H1 (cell line): Measurements from ENCODE around the gene ALK. TPM values are rescaled to one million over a fixed set of nuclear protein-coding genes. Genes with fewer than 3 reads are reported as not detected.

ENCODE experiments used
- CTCF ChIA-PET: fragments of 300-600 bp; sonication (Branson Sonifier 250); formaldehyde crosslinking; loops from one replicate; lab custom pipeline; 2021; ENCODE audit not compliant: partially characterized antibody; lab: Charles Lee
- POLR2A ChIA-PET: fragments of 300-600 bp; sonication (Branson Sonifier 250); formaldehyde crosslinking; loops from one replicate; lab custom pipeline; 2021; ENCODE audit warnings: inconsistent platforms; ENCODE audit not compliant: partially characterized antibody; lab: Charles Lee
- DNase-seq, 2 experiments: peaks; one replicate each; pipeline versions ENCODE4 v3.0.0 to v3.0.0-alpha.2; 2010 to 2022; ENCODE audit warnings: low spot score in 2 of 2, low read depth in 1 of 2, mixed read lengths in 1 of 2
- FAIRE-seq: peaks from 2 replicates; lab custom pipeline; 2011; peaks lifted over from hg19 to GRCh38; lab: Jason Lieb, UNC
- H2AFZ ChIP-seq: 2 replicates; pipeline ENCODE4 v1.8.1; 2012; ENCODE audit warnings: low read length, inconsistent platforms
- H2AK5ac ChIP-seq: 2 replicates; pipeline ENCODE4 v1.6.1; 2013; ENCODE audit warnings: low read depth, low read length
- H2BK120ac ChIP-seq: replicated peaks from 2 replicates; pipeline ENCODE3; 2013; ENCODE audit warnings: low read depth, low read length, inconsistent platforms
- H2BK12ac ChIP-seq: 2 replicates; pipeline ENCODE4 v1.6.1; 2013; ENCODE audit warnings: low read depth, low read length
- H2BK15ac ChIP-seq: 2 replicates; pipeline ENCODE4 v1.6.1; 2013; ENCODE audit warnings: low read length
- H2BK20ac ChIP-seq: 2 replicates; pipeline ENCODE4 v1.6.1; 2013; ENCODE audit warnings: low read length
- H2BK5ac ChIP-seq: 2 replicates; pipeline ENCODE4 v1.6.1; 2013; ENCODE audit warnings: low read depth, low read length
- H3K14ac ChIP-seq: 2 replicates; pipeline ENCODE4 v1.6.1; 2013; ENCODE audit warnings: inconsistent platforms; ENCODE audit not compliant: insufficient read length
- H3K18ac ChIP-seq: 2 replicates; pipeline ENCODE4 v1.6.1; 2013; ENCODE audit warnings: low read length; ENCODE audit errors: extremely low read depth
- H3K23ac ChIP-seq: 2 replicates; pipeline ENCODE4 v1.6.1; 2013; ENCODE audit warnings: inconsistent platforms; ENCODE audit not compliant: insufficient read length
- H3K23me2 ChIP-seq: 2 replicates; pipeline ENCODE4 v1.6.1; 2013; ENCODE audit warnings: low read depth, low read length
- H3K27ac ChIP-seq: 2 replicates; pipeline ENCODE4 v1.6.1; 2011; ENCODE audit warnings: low read depth, low read length, inconsistent platforms
- H3K27me3 ChIP-seq, 4 experiments: replicated peaks in 1 of 4; 1 replicate in 1 of 4; 2 replicates in 3 of 4; pipeline versions ENCODE4 v1.6.1 to v1.8.1; 2011 to 2013; ENCODE audit warnings: low read length in 3 of 4, mild to moderate bottlenecking in 3 of 4, inconsistent platforms in 2 of 4, mixed read lengths in 2 of 4, moderate library complexity in 1 of 4; ENCODE audit not compliant: control insufficient read depth in 3 of 4, insufficient read depth in 3 of 4; ENCODE audit errors: extremely low read depth in 1 of 4
- H3K36me3 ChIP-seq, 4 experiments: 2 replicates each; pipeline versions ENCODE4 v1.6.1 to v1.8.1; 2011 to 2013; ENCODE audit warnings: mild to moderate bottlenecking in 4 of 4, low read length in 3 of 4, moderate library complexity in 2 of 4, control low read depth in 1 of 4, inconsistent platforms in 1 of 4; ENCODE audit not compliant: insufficient read depth in 4 of 4, control insufficient read depth in 2 of 4
- H3K4ac ChIP-seq: replicated peaks from 2 replicates; pipeline ENCODE3; 2013; ENCODE audit warnings: low read length, low read depth, mixed read lengths, inconsistent platforms; ENCODE audit not compliant: insufficient read length
- H3K4me1 ChIP-seq, 4 experiments: replicated peaks in 1 of 4; 1 replicate in 1 of 4; 2 replicates in 3 of 4; pipeline versions ENCODE4 v1.6.1 to v1.8.1; 2011 to 2013; ENCODE audit warnings: low read length in 3 of 4, inconsistent platforms in 2 of 4, mixed read lengths in 1 of 4; ENCODE audit not compliant: insufficient read depth in 4 of 4, control insufficient read depth in 3 of 4
- H3K4me2 ChIP-seq, 2 experiments: 2 replicates each; pipeline versions ENCODE4 v1.6.1 to v1.8.1; 2011 to 2013; ENCODE audit warnings: low read depth in 2 of 2, low read length in 2 of 2, control low read depth in 1 of 2, inconsistent platforms in 1 of 2, mild to moderate bottlenecking in 1 of 2; ENCODE audit not compliant: insufficient read depth in 1 of 2
- H3K4me3 ChIP-seq, 4 experiments: fragments of 200-600, 300-600 bp in 1 of 4; sonication (generic), shearing (Covaris generic), sonication (Bioruptor Twin) in 1 of 4; 2 replicates each; pipeline versions ENCODE4 v1.5.1 to v1.8.1; 2011 to 2016; ENCODE audit warnings: low read length in 4 of 4, low read depth in 3 of 4, control low read depth in 2 of 4, inconsistent platforms in 2 of 4, mild to moderate bottlenecking in 2 of 4, mixed read lengths in 1 of 4, moderate library complexity in 1 of 4; ENCODE audit not compliant: insufficient read depth in 2 of 4; ENCODE audit errors: extremely low read depth in 1 of 4
- H3K56ac ChIP-seq: replicated peaks from 2 replicates; pipeline ENCODE3; 2013; ENCODE audit warnings: low read depth, mild to moderate bottlenecking, mixed read lengths, low read length, inconsistent platforms; ENCODE audit not compliant: insufficient read length
- H3K79me1 ChIP-seq: 2 replicates; pipeline ENCODE4 v1.6.1; 2013; ENCODE audit warnings: low read depth, low read length, control low read depth
- H3K79me2 ChIP-seq, 2 experiments: 2 replicates each; pipeline versions ENCODE4 v1.6.1 to v1.8.1; 2012 to 2013; ENCODE audit warnings: low read length in 2 of 2, mild to moderate bottlenecking in 2 of 2, inconsistent platforms in 1 of 2; ENCODE audit not compliant: insufficient read depth in 2 of 2, control insufficient read depth in 1 of 2
- H3K9ac ChIP-seq, 4 experiments: replicated peaks in 1 of 4; 1 replicate in 1 of 4; 2 replicates in 3 of 4; pipeline versions ENCODE4 v1.6.1 to v1.8.1; 2011 to 2013; ENCODE audit warnings: low read depth in 3 of 4, low read length in 3 of 4, control low read depth in 2 of 4, mild to moderate bottlenecking in 2 of 4, moderate library complexity in 2 of 4, inconsistent platforms in 1 of 4; ENCODE audit errors: extremely low read depth in 1 of 4
- H3K9me3 ChIP-seq, 2 experiments: 2 replicates each; pipeline versions ENCODE4 v1.6.1 to v1.8.1; 2012 to 2013; ENCODE audit warnings: mild to moderate bottlenecking in 2 of 2, moderate library complexity in 2 of 2, control low read depth in 1 of 2, inconsistent platforms in 1 of 2, low read depth in 1 of 2, low read length in 1 of 2, mixed read lengths in 1 of 2; ENCODE audit not compliant: insufficient read depth in 2 of 2
- H4K20me1 ChIP-seq, 2 experiments: replicated peaks in 1 of 2; 2 replicates each; pipeline versions ENCODE3 to v1.8.1; 2011 to 2013; ENCODE audit warnings: inconsistent platforms in 2 of 2, low read length in 2 of 2, mild to moderate bottlenecking in 1 of 2; ENCODE audit not compliant: insufficient read depth in 2 of 2, control insufficient read depth in 1 of 2
- H4K5ac ChIP-seq: 2 replicates; pipeline ENCODE4 v1.6.1; 2013; ENCODE audit warnings: low read length, low read depth, mixed read lengths, inconsistent platforms; ENCODE audit not compliant: insufficient read length
- H4K8ac ChIP-seq: 2 replicates; pipeline ENCODE4 v1.8.0; 2013; ENCODE audit warnings: mild to moderate bottlenecking, moderate library complexity, low read length, inconsistent platforms; ENCODE audit not compliant: insufficient read depth; ENCODE audit errors: extremely low read depth
- H4K91ac ChIP-seq: replicated peaks from 2 replicates; pipeline ENCODE3; 2013; ENCODE audit warnings: low read length, mixed read lengths, inconsistent platforms; ENCODE audit not compliant: insufficient read length
- CEBPB ChIP-seq: IDR thresholded peaks from 2 replicates; pipeline ENCODE4 v1.6.1; 2012; ENCODE audit warnings: low read depth, low read length
- SIN3A ChIP-seq, 2 experiments: IDR thresholded peaks in 1 of 2; conservative IDR thresholded peaks in 1 of 2; 2 replicates each; pipeline ENCODE4 v1.6.1; 2011 to 2012; ENCODE audit warnings: low read length in 2 of 2, improper control_type of control experiment in 1 of 2, low read depth in 1 of 2, mild to moderate bottlenecking in 1 of 2
- WGBS, 2 experiments: shearing (Covaris generic) in 1 of 2; methylation state at CpG; one replicate each; pipeline versions ENCODE4 v1.1.6 to v1.1.7; 2013 to 2015; ENCODE audit warnings: low lambda C conversion rate in 2 of 2, mixed read lengths in 2 of 2, inconsistent platforms in 1 of 2, low coverage in 1 of 2, missing lambda C conversion rate in 1 of 2; ENCODE audit not compliant: insufficient replicate concordance in 2 of 2, insufficient coverage in 1 of 2, insufficient read length in 1 of 2; ENCODE audit errors: extremely low coverage in 1 of 2, missing lambda C conversion rate in 1 of 2; 5-methylcytosine and 5-hydroxymethylcytosine counted together
- polyA plus RNA-seq, 7 experiments: library from polyadenylated mRNA; depleted of rRNA in 3 of 7; stranded (reverse) in 5 of 7; unstranded in 2 of 7; fragments of >200 nt in 5 of 7; fragments of 200-250 nt in 2 of 7; gene quantifications; 1 replicate in 5 of 7; 2 replicates in 1 of 7; 4 replicates in 1 of 7; pipeline versions ENCODE4 v1.2.1 to v1.2.3, GENCODE V29; 2011 to 2013; ENCODE audit warnings: missing spikeins in 2 of 7, mixed read lengths in 2 of 7
- total RNA-seq: library from RNA; stranded (reverse); fragmentation: NEBNext Ultra II Directional; extraction: Animal tissue kit (Norgen Biotek cat#: 25700); gene quantifications from 2 replicates; pipeline ENCODE4 v1.2.1, GENCODE V29; 2021

ALK gene
- total and polyA plus RNA-seq, 2 of the 8 experiments (the other 6 are each of a cell fraction or from before 2014, with no cell fraction given), result 0.02 to 0.09 TPM

GRCh38 chr2:29936020-29936419, 14.6 kb upstream of the ALK start:
- ChIA-PET CTCF (interaction anchor here (0.8 to 3.6 kb wide), 4 partner anchors 32 to 750 kb away, joined by 3 to 18 read pairs (median 3); no protein-coding TSS in a partner anchor), POLR2A (no interaction called here)
- Histone ChIP-seq H2BK20ac (no peak overlapping the region), H3K4me3 (no peak overlapping the region), H4K8ac (no peak overlapping the region), H3K27me3 (no peaks in the 10 kb centered on the region; a peak in 1 of 7 replicates), H2AK5ac (no peak overlapping the region), H3K14ac (no peak overlapping the region), H2BK12ac (no peak overlapping the region), H3K18ac (no peak overlapping the region), H3K27ac (no peak overlapping the region), H3K79me2 (no peaks in the 10 kb centered on the region), H3K4me1 (no peaks in the 10 kb centered on the region), H3K56ac (no peak overlapping the region), H3K79me1 (no peaks in the 10 kb centered on the region), H4K20me1 (no peaks in the 10 kb centered on the region), H3K4ac (no peak overlapping the region), H2AFZ (no peak overlapping the region; the same call in 1 of the 2 replicates), H4K5ac (no peak overlapping the region), H3K9ac (no peak overlapping the region), H2BK5ac (no peak overlapping the region), H3K4me2 (no peak overlapping the region), H3K23me2 (no peaks in the 10 kb centered on the region), H2BK15ac (no peak overlapping the region), H3K9me3 (no peaks in the 10 kb centered on the region), H2BK120ac (no peak overlapping the region), H4K91ac (no peak overlapping the region), H3K36me3 (no peaks in the 10 kb centered on the region), H3K23ac (no peak overlapping the region)
- WGBS, 2 experiments, result 88% methylated on average over 8 of the region's 8 CpGs; no CpG with 5 or more reads in 1 of the 2 experiments
- TF ChIP-seq CEBPB (no peak), SIN3A (conservative IDR thresholded peaks at IDR 0.05 in 1 of 2, IDR thresholded peaks at IDR 0.05 in 1 of 2; ENCODE audit: low read depth in 1 of 2, low read length in 2 of 2) (no peak)
- DNase-seq (no peak), FAIRE-seq (no peak)
